Left colon (tissue), 2 donors: Measurements from ENCODE around the gene CS. TPM values are rescaled to one million over a fixed set of nuclear protein-coding genes. Genes with fewer than 3 reads are reported as not detected.
"Not testable (repeated sequence)": the region's sequence is repeated elsewhere in the genome, so short reads cannot be mapped to it uniquely, and the experiment has no call there.

Experiments
- ATAC-seq: fragments of 200-7000 bp; cut with Tn5 transposase; one replicate; pipeline ENCODE4 v1.9.1; 2020; ENCODE audit warnings: mild to moderate bottlenecking, moderate library complexity
- DNase-seq, 2 donors: peaks; one replicate each; pipeline ENCODE4 v3.0.0-alpha.2; 2020
- intact Hi-C, 2 donors: fragments of 100-400 bp; cut with DNase I in 1 of 2; cut with micrococcal nuclease in 1 of 2; formaldehyde crosslinking; loops; one replicate each; pipeline versions ENCODE4 v1.11.2 to v1.14.0; 2022; cut with DNase I, micrococcal nuclease
- total RNA-seq, 2 donors: library from RNA; stranded (reverse); fragmentation: NEBNext Ultra II Directional; extraction: Animal tissue kit (Norgen Biotek cat#: 25700); gene quantifications; one replicate each; pipeline ENCODE4 v1.2.1, GENCODE V29; 2021
- donor health status: DM: no; HTN: no; CAD: no.
- donor health status: DM: yes; HTN: yes; CAD: no.

The CS gene
- total RNA-seq, 2 donors from 2014 or later: 304 to 403 TPM

DNA sequence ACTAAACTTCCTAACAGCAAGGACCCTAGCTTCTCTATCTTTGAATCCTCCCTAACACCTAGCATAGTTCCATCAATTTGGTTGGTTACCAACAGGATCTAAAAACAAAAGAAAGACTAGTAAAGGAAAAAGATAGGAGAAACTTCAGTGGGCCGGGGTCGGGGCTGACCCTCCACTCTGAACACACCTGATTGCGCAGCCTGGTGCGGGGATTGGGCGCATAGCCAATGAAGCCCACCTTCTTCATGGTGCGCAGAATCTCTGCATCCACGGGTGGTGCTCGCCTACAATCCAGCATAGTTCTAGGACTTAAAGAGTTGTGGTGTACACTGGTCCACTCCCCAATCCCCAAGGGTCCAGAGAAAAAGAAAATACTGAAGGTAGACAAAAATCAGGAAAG lies 26.0 kb upstream of the CS start:
- intact Hi-C loops: no loop called here
- ATAC-seq (no peak), DNase-seq (no peak)

DNA sequence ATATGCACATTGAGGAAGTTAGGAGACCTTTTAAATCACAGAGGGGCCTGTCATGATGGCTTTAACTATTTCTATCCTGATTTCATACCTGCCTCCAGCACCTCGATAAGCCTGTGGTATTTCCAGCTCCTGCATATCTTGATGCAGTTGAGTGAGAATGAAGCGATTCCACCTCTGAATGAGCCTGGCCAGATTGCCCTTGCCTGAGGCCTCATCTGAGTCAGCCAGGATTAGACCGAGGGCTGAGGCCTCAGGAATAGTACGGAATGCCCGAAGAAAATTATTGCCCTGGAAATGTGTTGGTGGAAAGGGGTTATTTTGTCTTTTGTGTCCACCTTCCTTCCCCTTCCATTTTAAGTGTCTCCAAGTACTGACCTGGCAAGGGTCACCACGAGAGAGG lies 24.1 kb upstream of the CS start:
- no peak for DNase-seq
- intact Hi-C loops: no loop called here
- ATAC-seq: no peak

DNA sequence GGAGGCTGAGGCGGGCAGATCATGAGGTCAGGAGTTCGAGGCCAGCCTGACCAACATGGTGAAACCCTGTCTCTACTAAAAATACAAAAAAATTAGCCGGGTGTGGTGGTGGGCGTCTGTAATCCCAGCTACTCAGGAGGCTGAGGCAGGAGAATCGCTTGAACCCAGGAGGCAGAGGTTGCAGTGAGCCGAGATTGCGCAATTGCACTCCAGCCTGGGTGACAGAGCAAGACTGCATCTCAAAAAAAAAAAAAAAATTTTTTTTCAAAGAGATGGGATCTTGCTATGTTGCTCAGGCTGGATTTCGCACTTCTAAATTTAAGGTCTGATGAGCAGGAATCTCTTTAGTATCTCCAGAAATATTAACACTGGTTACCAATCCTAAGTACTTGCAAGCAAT lies 21.5 kb upstream of the CS start:
- intact Hi-C loops, ATAC-seq: not testable (repeated sequence)

DNA sequence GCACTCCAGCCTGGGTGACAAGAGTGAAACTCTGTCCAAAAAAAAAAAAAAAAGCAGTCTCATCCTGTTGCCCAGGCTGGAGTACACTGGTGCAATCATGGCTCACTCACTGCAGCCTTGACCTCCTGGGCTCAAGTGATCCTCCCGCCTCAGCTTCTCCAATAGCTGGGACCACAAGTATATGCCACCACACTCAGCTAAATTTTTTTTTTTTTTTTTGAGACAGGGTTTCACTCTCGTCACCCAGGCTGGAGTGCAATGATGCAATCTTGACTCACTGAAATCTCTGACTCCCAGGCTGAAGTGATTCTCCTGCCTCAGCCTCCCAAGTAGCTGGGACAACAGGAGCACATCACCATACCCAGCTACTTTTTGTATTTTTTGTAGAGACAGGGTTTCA lies 20.9 kb upstream of the CS start:
- DNase-seq (no peak), ATAC-seq (no peak)
- intact Hi-C loops: no loop called here

More for the DNA sequence above, 21.5 kb upstream of the CS start:
- not testable (repeated sequence) for DNase-seq

DNA sequence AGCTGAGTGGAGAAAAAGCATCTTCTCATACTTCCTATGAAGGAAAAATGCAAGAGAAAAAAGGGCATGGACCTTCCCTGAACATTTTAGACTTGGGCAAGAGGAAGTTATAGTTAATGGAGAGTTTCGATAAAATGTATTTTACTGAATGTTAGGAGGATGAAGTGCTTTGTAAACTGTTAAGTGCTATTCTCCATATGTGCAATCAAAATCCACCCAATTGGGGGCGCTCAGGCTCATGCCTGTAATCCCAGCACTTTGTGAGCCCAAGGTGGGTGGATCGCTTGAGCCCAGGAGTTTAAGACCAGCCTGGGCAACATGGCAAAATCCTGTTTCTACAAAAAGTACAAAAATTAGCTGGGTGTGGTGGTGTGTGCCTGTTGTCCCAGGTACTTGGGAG lies 17.5 kb upstream of the CS start:
- intact Hi-C loops: loop anchor here in 1 of 2 donors (10.0 kb wide), 1 partner anchor 147 kb away; the partner anchor contains the start of gene SPRYD4

DNA sequence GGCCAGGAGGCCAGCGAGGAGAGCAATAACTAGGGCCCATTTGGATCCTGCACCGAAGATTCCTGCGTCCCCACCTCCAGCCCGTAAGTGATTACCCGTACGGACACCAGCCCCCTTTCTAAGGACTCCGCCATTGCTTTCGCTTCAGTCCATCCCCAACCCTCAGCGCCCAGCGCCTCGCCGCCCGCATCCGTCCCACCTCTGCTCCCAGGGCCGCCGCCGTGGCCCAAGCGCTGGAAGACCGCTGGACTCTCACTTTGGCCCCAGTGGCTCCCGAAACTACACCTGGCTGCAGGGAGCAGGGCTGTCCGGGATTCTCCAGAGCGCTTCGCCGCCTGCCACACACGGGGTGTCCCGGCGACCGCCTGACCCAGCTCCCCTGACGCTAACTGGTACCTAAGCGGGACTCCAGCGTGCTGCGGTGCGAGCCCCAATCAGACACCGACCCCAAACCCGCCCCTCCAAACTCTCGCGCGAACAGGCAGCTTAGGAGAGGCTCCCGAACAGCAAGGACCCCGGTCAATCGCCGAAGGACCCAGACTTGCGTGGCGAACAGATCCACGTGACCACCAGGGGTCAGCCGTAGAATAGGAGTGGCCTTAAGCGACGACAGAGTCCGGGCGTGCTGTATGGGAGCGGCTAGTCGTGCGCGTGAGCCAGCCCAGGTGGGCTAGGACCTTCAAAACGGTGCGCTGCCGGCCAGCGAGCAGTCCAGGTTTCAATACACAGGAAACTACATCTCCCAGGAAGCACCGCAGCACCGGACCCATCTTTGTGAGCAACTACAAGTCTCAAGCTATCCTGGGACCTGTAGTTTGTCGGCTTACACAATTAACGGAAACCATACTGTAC lies 15.7 kb upstream of the CS start, which contains the start of gene CNPY2:
CNPY2 (minus strand) TSS at position 367 of the 852 bp plus-strand sequence. CDS start 771 bp downstream, outside the sequence.
- intact Hi-C loops: loop anchor here in 1 of 2 donors (10.0 kb wide), 1 partner anchor 149 kb away; the partner anchor contains the start of gene SPRYD4
- peak; percentile 88 for ATAC-seq

More for the DNA sequence above, 17.5 kb upstream of the CS start:
- no peak for ATAC-seq
- no peak for DNase-seq

DNA sequence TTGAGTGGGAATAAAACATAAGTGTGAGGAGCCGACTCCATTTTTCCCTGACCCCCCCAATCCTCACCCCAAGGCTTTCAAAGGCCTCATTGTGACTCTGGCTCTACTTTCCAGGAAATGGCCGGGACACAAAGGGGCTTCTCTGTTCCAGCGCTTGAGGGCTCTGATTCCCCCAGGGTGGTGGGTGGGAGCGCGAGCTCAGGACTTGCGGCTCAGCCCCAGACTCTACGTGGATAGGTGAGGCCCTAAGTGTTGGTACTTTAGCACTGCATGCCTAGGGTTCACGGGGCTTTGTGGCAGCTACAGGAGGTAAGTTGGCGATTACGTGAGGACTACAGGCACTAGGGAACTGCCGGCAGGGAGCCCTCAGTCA lies 15.1 kb upstream of the CS start:
- ATAC-seq (peak; percentile 32), DNase-seq (no peak)
- intact Hi-C loops: loop anchor here in 1 of 2 donors (10.0 kb wide), 1 partner anchor 150 kb away; the partner anchor contains the start of gene SPRYD4

More for the DNA sequence above, 15.7 kb upstream of the CS start, which contains the start of gene CNPY2:
- DNase-seq: peak; percentile 96 to 97

DNA sequence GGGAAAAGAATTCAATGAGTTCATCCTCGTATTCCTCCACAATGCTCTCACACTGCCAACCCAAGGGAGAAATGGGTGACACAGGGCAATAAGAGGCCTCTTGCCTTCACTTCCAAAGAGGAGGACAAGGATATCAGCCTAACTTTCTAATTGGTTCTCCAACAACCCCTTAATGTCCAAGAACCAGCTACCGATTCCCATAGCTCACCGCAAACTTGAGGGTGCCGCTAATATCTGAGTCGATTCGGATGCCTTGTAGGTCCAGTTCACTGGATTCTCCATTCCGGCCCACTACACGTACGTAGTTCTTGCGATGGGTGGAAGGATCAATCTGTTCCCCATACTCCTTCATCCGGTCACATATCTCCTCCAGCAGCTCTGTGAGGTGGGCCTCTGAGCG lies 10.9 kb upstream of the CS start:
- ATAC-seq (no peak), DNase-seq (no peak)
- intact Hi-C loops: loop anchor here in 1 of 2 donors (10.0 kb wide), 1 partner anchor 154 kb away; the partner anchor contains the start of gene SPRYD4

DNA sequence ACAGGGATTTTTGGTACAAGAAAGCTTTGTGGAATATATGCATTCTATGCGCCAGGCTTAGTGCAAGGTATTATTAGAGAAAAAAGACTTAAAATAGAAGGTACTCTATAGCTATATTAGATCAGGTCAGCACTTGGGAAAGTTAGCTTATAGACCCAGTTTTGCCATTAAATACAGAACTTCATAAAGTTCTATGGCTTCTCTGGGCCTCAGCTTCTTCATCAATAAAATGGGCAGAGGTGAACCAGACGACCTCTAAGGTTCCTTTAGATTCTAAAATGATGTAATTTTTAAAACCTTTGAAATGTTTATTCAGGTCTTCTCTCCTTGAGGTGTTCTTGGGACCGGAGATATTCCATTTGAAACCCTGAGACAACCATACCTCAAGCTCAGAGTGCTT lies 8.6 kb upstream of the CS start:
- DNase-seq: no peak
- intact Hi-C loops: no loop called here
- no peak for ATAC-seq

DNA sequence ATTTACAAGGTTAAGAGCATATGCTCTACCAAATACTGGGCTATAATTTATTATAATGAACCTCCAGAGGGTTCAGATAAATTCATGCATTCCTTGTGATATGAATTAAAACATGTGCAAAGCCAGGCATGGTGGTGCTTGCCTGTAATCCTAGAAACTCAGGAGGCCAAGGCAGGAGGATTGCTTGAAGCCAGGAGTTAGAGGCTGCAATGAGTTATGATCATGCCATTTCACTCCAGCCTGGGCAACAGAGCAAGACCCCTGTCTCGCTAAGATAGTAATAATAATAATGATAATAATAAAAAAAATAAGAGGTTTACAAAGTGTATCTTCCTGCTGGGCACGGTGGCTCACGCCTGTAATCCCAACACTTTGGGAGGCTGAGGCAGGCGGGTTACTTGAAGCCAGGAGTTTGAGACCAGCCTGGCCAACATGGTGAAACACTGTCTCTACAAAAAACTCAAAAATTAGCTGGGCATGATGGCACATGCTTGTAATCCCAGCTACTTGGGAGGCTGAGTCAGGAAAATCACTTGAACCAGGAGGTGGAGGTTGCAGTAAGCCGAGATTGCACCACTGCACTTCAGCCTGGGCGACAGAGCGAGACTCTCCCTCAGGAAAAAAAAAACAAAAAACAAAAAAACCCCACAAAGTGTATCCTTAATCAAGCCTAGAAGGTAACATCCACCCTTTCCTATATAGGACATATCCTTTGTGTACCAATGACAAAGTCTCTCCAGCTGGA lies 7.3 kb upstream of the CS start:
- no peak for ATAC-seq
- no peak for DNase-seq
- intact Hi-C loops: no loop called here

DNA sequence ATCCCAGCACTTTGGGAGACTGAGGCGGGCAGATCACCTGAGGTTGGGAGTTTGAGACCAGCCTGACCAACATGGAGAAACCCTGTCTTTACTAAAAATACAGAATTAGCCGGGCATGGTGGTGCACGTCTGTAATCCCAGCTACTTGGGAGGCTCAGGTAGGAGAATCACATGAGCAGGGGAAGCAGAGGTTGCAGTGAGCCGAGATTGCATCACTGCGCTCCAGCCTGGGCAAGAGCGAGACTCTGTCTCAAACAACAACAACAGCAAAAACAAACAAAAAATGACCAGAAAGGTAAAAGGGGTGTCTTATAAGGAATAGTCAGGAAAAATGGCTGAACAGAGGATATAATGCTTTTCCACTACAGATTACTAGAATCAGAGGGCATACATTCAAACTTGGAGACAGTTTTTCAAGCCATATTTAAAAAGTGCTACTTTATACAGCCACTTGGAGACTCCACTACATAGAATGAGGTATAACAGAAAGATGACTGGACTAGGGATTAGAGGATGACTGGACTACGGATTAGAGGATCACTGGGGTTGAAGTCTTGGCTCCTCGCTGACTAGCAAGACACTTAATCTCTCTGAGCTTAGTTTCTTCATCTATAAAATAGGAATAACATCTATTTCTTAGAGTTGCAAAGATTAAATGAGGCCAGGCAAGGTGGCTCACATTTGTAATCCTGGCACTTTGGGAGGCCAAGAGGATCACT lies 4.9 kb upstream of the CS start:
- no peak for DNase-seq
- ATAC-seq: no peak
- intact Hi-C loops: no loop called here

DNA sequence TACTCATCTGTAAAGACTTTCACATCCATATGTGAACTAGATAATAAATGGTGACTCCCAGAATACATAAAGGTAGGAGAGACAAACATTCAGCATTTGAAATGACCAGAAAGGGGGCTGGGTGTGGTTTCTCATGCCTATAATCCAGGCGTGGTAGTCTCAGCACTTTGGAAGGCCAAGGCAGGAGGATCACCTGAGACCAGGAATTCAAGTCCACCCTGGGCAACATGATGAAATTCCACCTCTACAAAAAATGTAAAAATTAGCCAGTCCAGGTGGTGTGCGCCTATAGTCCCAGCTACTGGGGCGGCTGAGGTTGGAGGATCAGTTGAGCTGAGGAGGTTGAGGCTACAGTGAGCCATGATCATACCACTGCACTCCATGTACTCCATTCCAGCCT lies 4.1 kb upstream of the CS start:
- no peak for DNase-seq
- intact Hi-C loops: no loop called here
- no peak for ATAC-seq

DNA sequence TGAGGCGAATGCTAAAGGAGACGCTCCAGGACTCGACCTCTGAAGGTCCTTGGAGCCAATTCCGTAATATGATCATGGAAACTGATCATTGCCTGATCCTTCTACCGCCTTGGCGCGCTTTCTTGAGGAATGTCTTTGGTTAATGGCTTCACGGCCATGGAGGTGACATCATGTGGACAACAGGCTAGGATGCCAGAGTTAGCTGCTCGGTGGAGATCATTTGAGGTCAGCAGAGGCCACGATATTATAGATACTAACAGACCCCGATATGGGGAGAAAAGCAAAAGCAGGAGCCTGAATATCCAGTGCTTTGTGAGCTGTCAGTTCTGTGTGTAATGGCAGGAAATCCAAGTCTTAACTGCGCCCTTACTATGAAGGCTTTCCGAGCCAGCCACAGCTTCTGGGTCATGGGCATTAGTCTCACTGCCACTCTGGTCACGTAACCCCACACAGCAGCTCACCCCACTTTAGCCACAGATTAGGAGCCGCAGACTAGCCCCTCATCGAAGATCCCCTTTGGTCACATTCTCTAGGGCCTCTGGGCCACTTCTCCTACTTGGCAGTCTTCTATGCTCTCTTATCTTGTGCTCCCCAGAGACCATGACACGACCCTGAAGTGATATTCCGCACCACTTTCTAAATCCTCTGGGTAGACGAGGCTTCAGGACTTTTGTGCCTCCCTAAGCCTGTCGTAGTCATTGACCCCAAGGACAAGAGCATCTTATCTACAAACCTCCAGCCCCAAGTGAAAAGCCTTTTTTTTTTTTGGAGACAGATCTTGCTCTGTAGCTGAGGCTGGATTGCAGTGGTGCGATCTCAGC lies 724 bp upstream of the CS start:
- DNase-seq (peak; percentile 14 to 38), ATAC-seq (peak; percentile 10)
- intact Hi-C loops: no loop called here

DNA sequence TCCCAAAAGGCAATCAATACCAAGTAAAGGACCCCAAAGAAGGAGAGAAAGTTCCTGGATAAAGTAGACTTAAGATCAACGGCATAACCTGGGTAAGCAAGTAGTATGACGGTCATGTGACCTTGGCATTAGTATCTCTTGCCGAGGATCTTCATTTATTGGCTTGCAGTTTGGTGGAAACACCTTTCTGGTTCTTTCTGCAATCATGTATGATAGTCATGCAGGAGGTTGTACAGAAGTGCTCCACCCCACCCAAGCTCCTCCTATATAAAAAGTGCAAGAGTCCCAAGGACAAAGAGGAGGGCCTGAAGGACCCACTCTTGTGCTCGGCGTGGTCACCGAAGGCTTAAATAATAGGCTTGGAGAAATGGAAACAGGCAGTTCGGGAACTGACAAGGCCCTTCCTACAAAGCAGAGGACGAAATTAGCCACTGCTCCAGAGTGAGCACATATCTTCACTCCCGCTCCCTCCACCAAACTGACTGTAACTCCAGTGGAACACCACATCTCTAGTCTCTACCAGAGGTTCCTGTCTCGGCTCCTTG lies 750 bp downstream of the CS start:
- DNase-seq: peak; percentile 53 to 59
- ATAC-seq: peak; percentile 64
- intact Hi-C loops: no loop called here

DNA sequence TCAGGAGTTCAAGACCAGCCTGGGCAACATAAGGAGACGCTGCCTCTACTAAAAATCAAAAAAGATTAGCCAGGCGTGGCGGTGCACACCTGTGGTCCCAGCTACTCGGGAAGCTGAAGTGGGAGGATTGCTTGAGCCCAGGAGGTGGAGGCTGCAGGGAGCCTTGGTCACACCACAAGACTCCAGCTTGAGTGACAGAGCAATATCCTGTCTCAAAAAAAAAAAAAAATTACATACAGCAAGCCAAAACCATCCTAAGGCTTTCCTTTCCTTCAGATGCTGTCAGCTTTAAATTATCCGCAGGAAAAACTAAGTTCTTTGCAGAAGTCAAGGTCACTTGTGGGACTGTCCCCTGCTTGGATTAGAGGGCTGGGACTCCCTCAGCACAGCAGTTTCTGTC lies 1.3 kb downstream of the CS start:
- no peak for DNase-seq
- intact Hi-C loops: no loop called here
- ATAC-seq: no peak

DNA sequence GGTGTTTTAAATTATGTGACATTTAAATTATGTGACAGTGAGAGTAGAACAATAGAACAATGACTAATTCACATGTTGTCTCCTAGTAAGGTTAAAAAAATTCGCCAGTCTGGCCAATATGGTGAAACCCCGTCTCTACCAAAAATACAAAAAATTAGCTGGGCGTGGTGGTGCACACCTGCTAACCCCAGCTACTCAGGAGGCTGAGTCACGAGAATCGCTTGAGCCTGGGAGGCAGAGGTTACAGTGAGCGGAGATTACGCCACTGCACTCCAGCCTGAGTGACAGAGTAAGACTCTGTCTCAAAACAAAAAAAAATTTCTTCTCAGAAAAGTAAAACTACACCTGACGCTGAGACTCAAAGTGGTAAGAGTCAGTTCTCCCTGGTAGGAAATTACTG lies 2.7 kb downstream of the CS start:
- intact Hi-C loops: no loop called here
- ATAC-seq: no peak

DNA sequence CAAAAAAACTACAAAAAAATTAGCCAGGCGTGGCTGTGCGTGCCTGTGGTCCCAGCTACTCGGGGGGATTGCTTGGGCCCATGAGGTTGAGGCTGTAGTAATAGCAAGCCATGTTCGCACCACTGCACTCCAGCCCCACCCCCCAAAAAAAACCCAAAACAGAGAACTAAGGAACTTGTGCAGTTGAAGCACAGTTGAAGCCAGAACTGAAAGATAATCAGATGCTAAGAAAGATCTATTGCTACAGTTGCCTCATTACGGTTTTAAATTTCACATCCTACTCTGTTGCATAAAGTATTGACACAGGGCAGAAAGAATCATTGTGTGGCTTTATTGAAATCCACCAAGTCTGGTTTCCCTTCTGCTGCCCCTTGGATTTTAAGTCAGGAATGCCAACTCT lies 3.8 kb downstream of the CS start:
- intact Hi-C loops: no loop called here
- ATAC-seq: no peak
- no peak for DNase-seq

More for the DNA sequence above, 2.7 kb downstream of the CS start:
- no peak for DNase-seq

DNA sequence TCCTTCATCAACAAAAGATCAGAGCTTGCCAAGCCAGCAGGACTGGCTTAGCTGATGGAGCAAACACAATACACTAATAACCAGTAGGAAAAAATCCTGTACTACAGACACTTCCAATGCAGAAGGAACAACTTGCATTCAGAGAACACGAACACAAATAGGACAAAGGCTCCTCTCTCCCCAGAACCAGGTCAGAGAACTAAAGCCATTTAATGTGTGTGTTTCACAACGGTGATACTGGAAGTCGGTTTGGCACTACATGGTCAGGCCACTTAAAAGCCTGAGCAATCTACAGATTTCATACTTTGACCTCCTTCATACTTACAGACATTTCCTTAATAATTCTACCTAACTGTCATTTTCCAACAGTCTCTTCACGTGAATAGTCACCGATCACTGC lies 6.3 kb downstream of the CS start:
- DNase-seq: no peak
- no peak for ATAC-seq
- intact Hi-C loops: no loop called here
